Ovary (tissue), 3 donors: ENCODE measurements around the gene STK10.

Experiments
- POLR2A ChIP-seq: fragments of 450-650 bp; IDR thresholded peaks from one replicate; pipeline ENCODE4 v1.6.1; 2017; ENCODE audit warnings: antibody characterized with exemption, mild to moderate bottlenecking, moderate library complexity
- TF ChIP-seq, protein P1 (sequence below), 3 donors: fragments of 450-650 bp in 2 of 3; fragments of 200-600 bp in 1 of 3; IDR thresholded peaks; one replicate each; pipeline versions ENCODE4 v1.5.1 to v1.8.0; 2016 to 2022; ENCODE audit warnings: antibody characterized with exemption in 3 of 3, mild to moderate bottlenecking in 1 of 3
- donor health status: DM: no; HTN: no; CAD: no.

- TF ChIP-seq, protein P1, sequence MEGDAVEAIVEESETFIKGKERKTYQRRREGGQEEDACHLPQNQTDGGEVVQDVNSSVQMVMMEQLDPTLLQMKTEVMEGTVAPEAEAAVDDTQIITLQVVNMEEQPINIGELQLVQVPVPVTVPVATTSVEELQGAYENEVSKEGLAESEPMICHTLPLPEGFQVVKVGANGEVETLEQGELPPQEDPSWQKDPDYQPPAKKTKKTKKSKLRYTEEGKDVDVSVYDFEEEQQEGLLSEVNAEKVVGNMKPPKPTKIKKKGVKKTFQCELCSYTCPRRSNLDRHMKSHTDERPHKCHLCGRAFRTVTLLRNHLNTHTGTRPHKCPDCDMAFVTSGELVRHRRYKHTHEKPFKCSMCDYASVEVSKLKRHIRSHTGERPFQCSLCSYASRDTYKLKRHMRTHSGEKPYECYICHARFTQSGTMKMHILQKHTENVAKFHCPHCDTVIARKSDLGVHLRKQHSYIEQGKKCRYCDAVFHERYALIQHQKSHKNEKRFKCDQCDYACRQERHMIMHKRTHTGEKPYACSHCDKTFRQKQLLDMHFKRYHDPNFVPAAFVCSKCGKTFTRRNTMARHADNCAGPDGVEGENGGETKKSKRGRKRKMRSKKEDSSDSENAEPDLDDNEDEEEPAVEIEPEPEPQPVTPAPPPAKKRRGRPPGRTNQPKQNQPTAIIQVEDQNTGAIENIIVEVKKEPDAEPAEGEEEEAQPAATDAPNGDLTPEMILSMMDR (IDR thresholded peaks at IDR 0.05): no peak
- TF ChIP-seq POLR2A: no peak
Measured at GRCh38 chr5:172095368-172096206, 92.4 kb downstream of the STK10 start.
